ENCODE measurements around the gene ASCL5. TPM values are rescaled to one million over a fixed set of nuclear protein-coding genes. Genes with fewer than 3 reads are reported as not detected.

Gene ASCL5, protein sequence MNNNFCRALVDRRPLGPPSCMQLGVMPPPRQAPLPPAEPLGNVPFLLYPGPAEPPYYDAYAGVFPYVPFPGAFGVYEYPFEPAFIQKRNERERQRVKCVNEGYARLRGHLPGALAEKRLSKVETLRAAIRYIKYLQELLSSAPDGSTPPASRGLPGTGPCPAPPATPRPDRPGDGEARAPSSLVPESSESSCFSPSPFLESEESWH
- not detected in 2 replicates for total RNA-seq
- not detected in 2 replicates for polyA plus RNA-seq

- no peak for TF ChIP-seq EZH2phosphoT487 (IDR thresholded peaks at IDR 0.05; ENCODE audit: low read depth, severe bottlenecking, unreplicated experiment)
- no peak for TF ChIP-seq EZH2 (IDR thresholded peaks at IDR 0.05; ENCODE audit: borderline replicate concordance)
- TF ChIP-seq CTCF (IDR thresholded peaks at IDR 0.05; ENCODE audit: poor library complexity): no peak
- Histone ChIP-seq H3K9me3 (ENCODE audit: low read depth) (no peaks in the 10 kb centered on the region), H3K79me2 (no peaks in the 10 kb centered on the region), H3K4me1 (ENCODE audit: insufficient read depth) (no peaks in the 10 kb centered on the region), H3K9me2 (replicated peaks; ENCODE audit: insufficient read depth) (no peaks in the 10 kb centered on the region), H3K36me3 (replicated peaks; ENCODE audit: insufficient read depth, low read depth) (no peaks in the 10 kb centered on the region), H4K20me1 (ENCODE audit: insufficient read depth, poor library complexity, severe bottlenecking) (no peaks in the 10 kb centered on the region), H3K4me2 (no peak within 1 kb of the TSS), H2AFZ (no peak within 1 kb of the TSS), H3K27ac (no peak within 1 kb of the TSS), H3K27me3 (peaks cover 10% of the 10 kb centered on the region), H3K4me3 (no peak within 1 kb of the TSS)
- peak; percentile 56 for DNase-seq (ENCODE audit: low spot score)
- 51% methylated on average over 18 of the region's 24 CpGs for WGBS (ENCODE audit: low lambda C conversion rate, missing lambda C conversion rate)
Observed at GRCh38 chr1:201126832-201127754, at the start of gene ASCL5. Gene ASCL5, minus strand, starts transcription at chr1:201127184. Its CDS starts 11,812 bp downstream, at chr1:201115372.

GRCh38 chr1:201175820-201176500, 49.0 kb upstream of the ASCL5 start:
- no peak for DNase-seq (ENCODE audit: low spot score)
- 86% methylated on average over 7 of the region's 7 CpGs for WGBS (ENCODE audit: low lambda C conversion rate, missing lambda C conversion rate)
- H3K27ac ChIP-seq: no peak overlapping the region
- no peak overlapping the region for H3K4me2 ChIP-seq
- H4K20me1 ChIP-seq (ENCODE audit: insufficient read depth, poor library complexity, severe bottlenecking): no peaks in the 10 kb centered on the region
- no peak overlapping the region for H2AFZ ChIP-seq
- TF ChIP-seq CTCF (IDR thresholded peaks at IDR 0.05; ENCODE audit: poor library complexity): no peak
- H3K4me1 ChIP-seq (ENCODE audit: insufficient read depth): peaks cover 15% of the 10 kb centered on the region
- no peaks in the 10 kb centered on the region for H3K9me3 ChIP-seq (ENCODE audit: low read depth)
- no peaks in the 10 kb centered on the region for H3K36me3 ChIP-seq (replicated peaks; ENCODE audit: insufficient read depth, low read depth)
- no peaks in the 10 kb centered on the region for H3K9me2 ChIP-seq (replicated peaks; ENCODE audit: insufficient read depth)
- no peak overlapping the region for H3K4me3 ChIP-seq
- H3K27me3 ChIP-seq: no peaks in the 10 kb centered on the region
- no peaks in the 10 kb centered on the region for H3K79me2 ChIP-seq

- Histone ChIP-seq H3K9me3 (ENCODE audit: low read depth) (no peaks in the 10 kb centered on the region), H4K20me1 (ENCODE audit: insufficient read depth, poor library complexity, severe bottlenecking) (no peaks in the 10 kb centered on the region), H3K79me2 (no peaks in the 10 kb centered on the region), H3K9me2 (replicated peaks; ENCODE audit: insufficient read depth) (no peaks in the 10 kb centered on the region), H3K27ac (no peak overlapping the region), H3K4me3 (no peak overlapping the region), H3K27me3 (no peaks in the 10 kb centered on the region), H3K36me3 (replicated peaks; ENCODE audit: insufficient read depth, low read depth) (no peaks in the 10 kb centered on the region), H2AFZ (no peak overlapping the region), H3K4me2 (no peak overlapping the region), H3K4me1 (ENCODE audit: insufficient read depth) (peaks cover 21% of the 10 kb centered on the region)
- 50% methylated on average over 1 of the region's 1 CpG for WGBS (ENCODE audit: low lambda C conversion rate, missing lambda C conversion rate)
- DNase-seq (ENCODE audit: low spot score): no peak
- TF ChIP-seq EZH2phosphoT487 (IDR thresholded peaks at IDR 0.05; ENCODE audit: low read depth, severe bottlenecking, unreplicated experiment): no peak
- no peak for TF ChIP-seq CTCF (IDR thresholded peaks at IDR 0.05; ENCODE audit: poor library complexity)
- TF ChIP-seq EZH2 (IDR thresholded peaks at IDR 0.05; ENCODE audit: borderline replicate concordance): no peak
Observed at GRCh38 chr1:201173736-201174135, 46.8 kb upstream of the ASCL5 start.
